HG02623 (cell line): ENCODE measurements around the gene PLEKHA8.

Experiments
- ATAC-seq: cut with Tn5 transposase; IDR thresholded peaks from one replicate; pipeline ENCODE4 v1.9.1; 2021; ENCODE audit warnings: moderate library complexity; ENCODE audit not compliant: unreplicated experiment

PLEKHA8 gene

DNA sequence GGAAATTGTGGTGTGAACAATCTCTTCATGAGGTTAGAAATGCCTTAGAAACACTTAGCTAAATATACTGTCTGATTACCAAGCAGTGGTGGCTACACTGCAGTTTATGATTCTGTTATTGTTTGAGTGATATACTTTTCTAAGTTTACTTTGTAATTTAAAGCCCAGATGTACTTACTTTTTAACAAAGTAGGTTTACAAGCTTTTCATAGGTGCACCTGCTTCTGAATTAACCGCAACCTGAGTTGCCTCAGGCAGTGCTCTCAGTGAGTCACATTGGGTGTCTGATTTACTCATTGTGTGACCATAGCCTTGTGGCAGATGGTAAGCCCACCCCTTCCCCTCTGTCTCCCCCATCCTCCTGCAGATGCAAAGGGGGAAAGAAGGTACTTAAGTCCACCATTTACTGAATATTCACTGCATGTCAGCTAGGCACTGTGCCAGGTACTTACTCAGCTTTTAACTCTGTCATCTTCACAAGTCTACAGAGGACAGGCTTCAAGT lies 115.6 kb downstream of the PLEKHA8 start:
- ATAC-seq = no peak

GRCh38 chr7:30144657-30145306 lies 116.6 kb downstream of the PLEKHA8 start:
- ATAC-seq = no peak

DNA sequence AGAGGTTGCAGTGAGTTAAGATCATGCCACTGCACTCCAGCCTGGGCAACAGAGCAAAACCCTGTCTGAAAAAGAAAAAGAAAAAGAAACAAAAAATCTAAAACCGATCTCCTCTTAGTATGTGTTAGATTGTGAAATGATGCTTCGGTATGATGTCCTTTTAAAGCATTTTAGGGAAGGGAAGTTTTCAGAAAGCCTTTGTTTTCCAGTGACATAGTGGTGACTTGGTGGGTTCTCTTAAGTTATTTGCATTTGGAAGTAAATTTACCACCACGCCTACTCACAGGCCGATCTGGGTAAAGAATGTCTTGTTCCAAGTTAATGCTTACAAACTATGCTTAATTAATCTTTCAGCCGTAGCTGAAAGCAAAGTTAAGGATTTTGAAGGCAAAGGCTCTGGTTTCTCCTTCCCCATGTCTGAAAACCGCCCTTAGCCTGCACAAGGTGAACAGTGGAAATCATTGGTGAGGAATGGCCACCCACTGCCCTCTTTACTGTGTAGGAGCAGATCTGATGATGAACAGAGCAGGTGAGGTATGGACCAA lies 117.3 kb downstream of the PLEKHA8 start:
- ATAC-seq = no peak

DNA sequence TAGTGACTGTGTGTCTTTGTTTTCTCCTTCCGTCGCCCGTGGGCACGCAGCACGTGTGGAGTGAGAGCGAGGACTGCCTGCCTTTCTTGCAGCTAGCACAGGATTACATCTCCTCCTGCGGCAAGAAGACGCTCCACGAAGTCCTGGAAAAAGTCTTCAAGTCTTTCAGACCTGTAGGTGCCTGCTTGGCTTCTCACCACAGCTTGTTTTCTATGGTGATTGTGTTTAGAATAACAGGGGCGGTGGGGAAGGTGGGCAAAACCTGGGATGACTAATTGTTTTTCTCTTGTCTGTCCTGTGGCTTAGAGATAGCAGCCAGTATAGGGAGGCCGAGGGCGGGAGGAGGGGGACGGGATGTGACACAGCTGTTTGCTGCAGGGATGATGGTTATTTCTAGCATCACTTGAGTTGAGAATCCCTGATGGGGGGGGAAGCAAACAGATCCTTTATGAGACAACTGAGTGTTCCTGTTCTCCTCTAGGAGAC lies 118.0 kb downstream of the PLEKHA8 start:
- ATAC-seq = no peak

- no peak for ATAC-seq
Observed at GRCh38 chr7:30147223-30147622, 119.0 kb downstream of the PLEKHA8 start.

- ATAC-seq = no peak
Observed at GRCh38 chr7:30147785-30148184, 119.6 kb downstream of the PLEKHA8 start.

GRCh38 chr7:30148426-30148825 lies 120.2 kb downstream of the PLEKHA8 start:
- no peak for ATAC-seq

DNA sequence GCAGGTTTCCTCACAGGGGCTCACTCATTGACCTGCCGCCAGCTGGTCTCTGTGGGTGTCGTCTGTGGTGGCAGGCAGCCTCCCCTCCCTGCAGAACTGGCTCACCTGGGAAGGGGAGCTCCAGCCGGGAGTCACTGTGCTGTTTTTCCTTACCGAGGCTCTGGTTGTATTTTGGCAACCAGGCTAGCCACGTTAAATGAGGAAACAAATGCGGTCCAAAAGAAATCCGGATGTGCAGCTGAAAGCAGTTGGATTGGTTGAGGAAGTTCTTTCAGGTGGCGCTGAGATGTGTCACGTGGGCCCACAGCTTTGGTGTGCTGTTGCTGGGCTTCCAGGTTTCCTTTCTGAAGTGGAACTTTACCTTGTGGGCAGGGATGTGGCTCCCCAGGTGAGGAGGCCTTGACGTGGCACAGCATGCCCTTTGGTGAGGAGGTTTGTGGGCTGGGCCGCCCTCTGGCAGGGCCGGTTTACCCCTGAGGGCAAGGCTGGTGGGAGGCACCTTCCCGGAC lies 120.8 kb downstream of the PLEKHA8 start:
- no peak for ATAC-seq

GRCh38 chr7:30149640-30150272 lies 121.5 kb downstream of the PLEKHA8 start:
- ATAC-seq = no peak

GRCh38 chr7:30150711-30151110 lies 122.5 kb downstream of the PLEKHA8 start:
- no peak for ATAC-seq

DNA sequence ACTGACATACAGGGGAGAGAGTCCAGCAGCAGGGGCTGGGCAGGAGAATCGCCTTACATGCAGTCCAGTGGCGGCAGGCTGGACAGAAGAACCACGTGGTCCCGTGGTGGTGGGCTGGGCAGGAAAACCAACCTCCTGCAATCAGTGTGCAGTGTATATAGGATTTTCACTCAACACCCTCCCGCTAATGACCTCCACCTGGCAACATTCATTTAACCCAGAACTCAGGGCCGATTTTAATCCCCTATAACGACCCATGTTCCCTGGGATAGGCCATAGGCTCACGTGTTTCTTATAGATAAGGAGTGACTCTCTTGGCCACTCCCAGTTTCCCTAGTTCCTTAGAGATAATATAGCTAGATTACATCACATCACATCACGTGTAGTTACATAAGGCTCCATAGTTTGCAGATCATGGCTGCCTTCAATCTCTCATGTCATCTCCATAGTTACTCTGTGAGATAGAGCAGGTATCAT lies 125.9 kb downstream of the PLEKHA8 start:
- ATAC-seq = no peak

DNA sequence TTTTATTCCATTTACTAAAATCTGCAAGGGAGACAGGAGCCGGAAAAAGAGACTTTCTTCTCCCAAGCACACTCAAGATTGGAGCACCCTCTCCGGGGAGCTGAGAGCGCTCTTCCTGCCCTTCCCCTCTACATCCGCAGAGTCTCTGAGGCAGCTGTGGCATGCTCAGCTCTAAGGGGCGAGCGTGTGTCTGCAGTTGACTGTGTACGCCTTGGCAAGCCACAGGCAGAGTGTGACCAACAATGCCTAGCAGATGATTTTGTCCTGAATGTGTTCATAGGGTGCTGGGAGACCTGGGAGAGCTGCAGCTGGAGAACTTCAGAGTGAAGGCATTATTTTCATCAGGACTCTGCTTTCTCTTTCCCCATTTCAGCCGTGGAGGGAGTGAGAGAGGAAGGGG lies 127.3 kb downstream of the PLEKHA8 start:
- ATAC-seq = no peak

GRCh38 chr7:30157204-30157603 lies 129.0 kb downstream of the PLEKHA8 start:
- no peak for ATAC-seq

- no peak for ATAC-seq
Observed at GRCh38 chr7:30159163-30159562, 131.0 kb downstream of the PLEKHA8 start.

DNA sequence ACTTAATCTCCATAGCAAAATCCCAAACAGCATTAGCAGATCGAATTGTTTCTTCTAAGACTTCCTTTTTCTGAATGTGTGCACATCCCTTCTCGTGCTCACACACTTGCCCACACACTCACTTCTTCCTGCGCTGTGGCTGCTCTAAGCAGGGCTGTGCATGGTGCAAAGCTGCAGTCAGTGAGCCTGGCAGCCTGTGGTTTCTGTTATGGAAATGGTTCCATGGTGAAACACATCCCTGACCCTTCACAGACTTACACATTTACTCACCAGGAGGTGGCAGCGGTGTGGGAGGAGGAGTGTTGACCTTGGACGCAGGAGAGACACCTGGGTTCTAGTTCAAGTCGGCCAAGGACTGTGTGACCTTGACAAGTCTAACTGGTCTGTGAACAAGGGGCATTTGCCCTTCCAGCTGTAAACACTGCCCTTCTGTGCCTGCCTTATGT lies 131.5 kb downstream of the PLEKHA8 start:
- no peak for ATAC-seq

DNA sequence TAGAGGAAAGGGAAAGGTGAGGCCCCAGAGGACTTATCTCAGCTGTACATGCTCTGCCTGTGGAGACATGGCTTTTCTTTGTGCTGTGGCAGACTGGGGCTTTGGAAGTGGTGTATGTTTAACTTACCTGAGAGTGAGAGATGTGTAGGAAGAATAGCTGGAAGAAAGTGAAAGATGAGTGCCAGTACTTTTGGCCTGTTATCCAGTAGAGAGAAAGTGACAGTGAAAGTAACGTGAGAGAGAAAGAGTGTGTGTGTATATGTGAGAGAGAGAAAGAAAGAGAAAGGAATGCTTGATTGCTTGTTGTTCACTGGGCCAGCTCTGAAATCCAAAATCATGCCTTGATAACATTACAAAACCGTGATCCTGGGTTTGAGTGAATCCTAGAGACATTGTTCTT lies 132.1 kb downstream of the PLEKHA8 start:
- ATAC-seq = no peak

DNA sequence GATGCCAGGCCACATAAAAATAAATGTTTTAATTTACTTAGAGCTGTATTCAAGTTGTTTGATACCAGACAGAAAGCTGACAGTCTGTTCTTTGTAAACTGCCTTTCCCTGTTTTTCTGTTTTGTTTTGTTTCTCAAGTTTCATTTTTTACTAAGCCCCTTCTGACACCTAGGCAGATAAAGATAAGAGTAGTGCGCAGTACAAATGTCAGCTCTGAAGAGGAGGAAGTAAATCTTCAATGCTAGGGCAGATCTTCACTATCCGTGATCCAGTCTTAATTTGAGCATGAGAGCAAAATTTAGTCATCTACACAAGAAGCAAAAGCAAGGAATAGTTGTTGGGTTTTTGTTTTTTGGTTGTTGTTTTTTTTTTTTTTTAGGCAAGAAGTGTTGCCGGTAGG lies 133.9 kb downstream of the PLEKHA8 start:
- ATAC-seq = no peak

GRCh38 chr7:30162622-30163124 lies 134.5 kb downstream of the PLEKHA8 start:
- no peak for ATAC-seq

DNA sequence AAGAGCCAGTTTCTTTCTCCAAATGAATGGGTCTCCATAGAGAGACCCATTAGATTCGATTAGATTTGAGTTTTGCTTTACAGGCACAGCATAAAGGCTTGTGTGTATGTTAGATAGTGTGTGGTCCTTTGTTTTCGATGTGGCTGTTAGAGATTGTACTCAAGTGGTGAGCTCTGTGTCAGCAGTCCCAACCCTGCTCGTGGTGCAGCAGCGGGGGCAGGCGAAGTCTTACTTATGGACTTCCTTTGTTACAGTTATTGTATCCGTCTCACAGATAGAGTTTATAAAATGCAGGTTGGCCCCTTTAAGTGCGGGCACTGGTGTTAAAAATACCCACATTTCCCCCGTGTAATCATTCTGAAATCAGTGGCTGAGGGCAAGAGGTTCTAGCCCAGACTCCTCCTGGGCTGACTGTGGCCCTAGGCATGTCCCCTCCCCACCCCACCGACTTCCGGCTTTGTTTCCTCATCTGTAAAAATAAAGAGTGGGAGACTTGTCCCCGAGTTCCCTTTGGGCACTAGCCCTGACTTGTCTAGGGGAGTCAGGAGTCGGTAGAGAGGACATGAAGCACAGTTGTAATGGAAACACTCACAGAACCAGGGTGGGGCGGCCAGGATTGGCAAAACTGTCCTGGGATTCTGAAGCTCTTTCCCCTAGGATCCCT lies 135.2 kb downstream of the PLEKHA8 start:
- peak; percentile 36 for ATAC-seq

DNA sequence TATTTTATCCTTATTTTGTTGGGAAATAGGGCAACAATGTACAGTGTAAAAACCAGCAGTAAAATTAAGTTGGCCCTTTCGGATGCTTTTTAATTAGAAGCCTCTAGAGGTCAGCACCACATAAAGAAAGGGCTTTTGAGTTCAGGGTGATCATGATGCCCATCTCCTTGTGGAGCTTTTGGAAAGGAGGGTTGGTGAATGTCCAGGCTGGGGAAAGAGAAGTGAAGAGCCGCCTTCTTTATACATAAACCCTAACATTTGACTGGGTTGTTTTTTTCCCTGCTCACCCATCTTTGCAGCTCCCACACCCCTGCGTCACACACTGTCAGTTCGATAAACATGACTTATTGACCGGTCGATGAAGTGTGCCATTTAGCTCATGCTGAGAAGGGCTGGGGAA lies 136.4 kb downstream of the PLEKHA8 start:
- ATAC-seq = no peak

DNA sequence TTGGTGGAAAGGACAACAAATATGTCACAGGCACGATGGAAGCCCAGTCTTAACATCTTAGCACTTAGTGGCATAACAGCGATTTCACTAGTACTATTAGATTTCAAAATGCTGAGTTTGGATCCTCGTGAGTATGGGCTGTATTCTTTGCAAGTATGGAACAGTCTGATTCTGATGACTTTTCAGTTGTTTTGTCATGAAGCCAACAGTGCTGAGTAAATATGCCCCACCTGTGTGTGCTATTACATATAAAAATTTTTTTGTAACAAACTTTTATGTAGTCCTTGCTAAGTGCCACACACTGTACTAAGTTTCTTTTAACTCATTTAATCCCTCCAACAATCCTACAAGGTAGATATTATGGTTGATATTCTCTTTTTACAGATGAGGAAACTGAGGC lies 137.4 kb downstream of the PLEKHA8 start:
- ATAC-seq = no peak
